WERI-Rb-1 (cell line): ENCODE measurements around the gene MACROD2.

Experiments used
- DNase-seq: peaks from one replicate; pipeline ENCODE4 v3.0.0-alpha.2; 2020
- H3K27ac ChIP-seq: fragments of 250-450 bp; sonication (Bioruptor Pico); 2 replicates; pipeline ENCODE4 v1.5.1; 2020; ENCODE audit warnings: mild to moderate bottlenecking, moderate library complexity
- H3K27me3 ChIP-seq: fragments of 250-450 bp; sonication (Bioruptor Pico); 2 replicates; pipeline ENCODE4 v1.5.1; 2021; ENCODE audit warnings: mild to moderate bottlenecking, low read depth, moderate library complexity; ENCODE audit not compliant: insufficient read depth, severe bottlenecking
- H3K36me3 ChIP-seq: fragments of 250-450 bp; sonication (Bioruptor Pico); 2 replicates; pipeline ENCODE4 v1.5.1; 2020; ENCODE audit warnings: mild to moderate bottlenecking, moderate library complexity
- H3K4me3 ChIP-seq: 2 replicates; pipeline ENCODE4 v1.5.1; 2011; ENCODE audit warnings: low read depth, mild to moderate bottlenecking, control low read depth, low read length
- H3K9me3 ChIP-seq: fragments of 250-450 bp; sonication (Bioruptor Pico); 2 replicates; pipeline ENCODE4 v1.5.1; 2021; ENCODE audit warnings: mild to moderate bottlenecking, moderate library complexity; ENCODE audit not compliant: severe bottlenecking
- CTCF ChIP-seq: IDR thresholded peaks from 2 replicates; pipeline ENCODE4 v1.5.1; 2011; ENCODE audit warnings: low read depth, mild to moderate bottlenecking, control low read depth, inconsistent platforms, low read length

The MACROD2 gene

GRCh38 chr20:14570811-14571210 is 575.5 kb downstream of the MACROD2 start:
- no peak for DNase-seq
- no peak for TF ChIP-seq CTCF
- no peaks in the 10 kb centered on the region for H3K36me3 ChIP-seq
- no peak overlapping the region for H3K27ac ChIP-seq
- H3K4me3 ChIP-seq, result no peak overlapping the region
- H3K9me3 ChIP-seq, result peaks cover under 1% of the 10 kb centered on the region
- no peaks in the 10 kb centered on the region for H3K27me3 ChIP-seq

- no peaks in the 10 kb centered on the region for H3K27me3 ChIP-seq
- H3K9me3 ChIP-seq, result no peaks in the 10 kb centered on the region
- H3K27ac ChIP-seq, result no peak overlapping the region
- DNase-seq, result no peak
- H3K36me3 ChIP-seq, result no peaks in the 10 kb centered on the region
- TF ChIP-seq CTCF, result no peak
- no peak overlapping the region for H3K4me3 ChIP-seq
Measured at GRCh38 chr20:14573676-14574075, 578.4 kb downstream of the MACROD2 start.

- H3K27me3 ChIP-seq, result no peaks in the 10 kb centered on the region
- H3K27ac ChIP-seq, result no peak overlapping the region
- no peak overlapping the region for H3K4me3 ChIP-seq
- no peak for DNase-seq
- TF ChIP-seq CTCF, result no peak
- no peaks in the 10 kb centered on the region for H3K36me3 ChIP-seq
- no peaks in the 10 kb centered on the region for H3K9me3 ChIP-seq
Measured at GRCh38 chr20:14576196-14576877, 581.0 kb downstream of the MACROD2 start.

GRCh38 chr20:14580418-14581074 is 585.2 kb downstream of the MACROD2 start:
- Histone ChIP-seq H3K27me3 (no peaks in the 10 kb centered on the region), H3K36me3 (no peaks in the 10 kb centered on the region), H3K9me3 (no peaks in the 10 kb centered on the region), H3K27ac (no peak overlapping the region), H3K4me3 (no peak overlapping the region)
- no peak for TF ChIP-seq CTCF
- no peak for DNase-seq

GRCh38 chr20:14581731-14582130 is 586.4 kb downstream of the MACROD2 start:
- no peaks in the 10 kb centered on the region for H3K27me3 ChIP-seq
- H3K9me3 ChIP-seq, result no peaks in the 10 kb centered on the region
- H3K4me3 ChIP-seq, result no peak overlapping the region
- DNase-seq, result no peak
- no peak for TF ChIP-seq CTCF
- H3K27ac ChIP-seq, result no peak overlapping the region
- no peaks in the 10 kb centered on the region for H3K36me3 ChIP-seq
